ENCODE data around the gene RALB.

RALB gene

GRCh38 chr2:120247851-120248250 is 4.8 kb upstream of the RALB start:
- no peak for TF ChIP-seq CTCF (IDR thresholded peaks at IDR 0.05; ENCODE audit: low read depth, low read length, poor library complexity, severe bottlenecking)
- no peak for TF ChIP-seq EZH2phosphoT487 (IDR thresholded peaks at IDR 0.05; ENCODE audit: borderline replicate concordance, low read length)
- no peak overlapping the region for H3K4me3 ChIP-seq (ENCODE audit: low read length)
- H3K9me3 ChIP-seq (ENCODE audit: control insufficient read depth, insufficient read depth, low read length), result no peaks in the 10 kb centered on the region; the same call in 1 of the 2 replicates
- no peaks in the 10 kb centered on the region for H3K9me2 ChIP-seq (replicated peaks; ENCODE audit: control insufficient read depth, low read length)
- H3K4me1 ChIP-seq (ENCODE audit: control insufficient read depth, low read length), result peaks cover 10% of the 10 kb centered on the region
- no peaks in the 10 kb centered on the region for H3K36me3 ChIP-seq (ENCODE audit: control insufficient read depth, low read length)
- H3K27ac ChIP-seq (ENCODE audit: low read depth, low read length), result no peak overlapping the region
- no peaks in the 10 kb centered on the region for H3F3A ChIP-seq (ENCODE audit: control insufficient read depth, insufficient read depth)
- no peaks in the 10 kb centered on the region; the same call in 1 of the 2 replicates for H4K20me1 ChIP-seq (ENCODE audit: control insufficient read depth, insufficient read depth, low read depth, low read length)
- no peaks in the 10 kb centered on the region for H3K79me2 ChIP-seq (ENCODE audit: control insufficient read depth, low read length)
- peaks cover 39% of the 10 kb centered on the region for H3K27me3 ChIP-seq (ENCODE audit: control insufficient read depth, low read length)
- H3K4me2 ChIP-seq (ENCODE audit: low read length), result no peak overlapping the region

- Histone ChIP-seq H3K4me1 (ENCODE audit: control insufficient read depth, low read length) (peaks cover 18% of the 10 kb centered on the region), H3K4me2 (ENCODE audit: low read length) (no peak overlapping the region), H3K27me3 (ENCODE audit: control insufficient read depth, low read length) (peaks cover 49% of the 10 kb centered on the region), H3K9me3 (ENCODE audit: control insufficient read depth, insufficient read depth, low read length) (no peaks in the 10 kb centered on the region), H3K36me3 (ENCODE audit: control insufficient read depth, low read length) (no peaks in the 10 kb centered on the region), H3K79me2 (ENCODE audit: control insufficient read depth, low read length) (peaks cover 9% of the 10 kb centered on the region; the same call in 1 of the 2 replicates), H3K9me2 (replicated peaks; ENCODE audit: control insufficient read depth, low read length) (no peaks in the 10 kb centered on the region), H3K4me3 (ENCODE audit: low read length) (no peak overlapping the region), H3F3A (ENCODE audit: control insufficient read depth, insufficient read depth) (no peaks in the 10 kb centered on the region), H4K20me1 (ENCODE audit: control insufficient read depth, insufficient read depth, low read depth, low read length) (no peaks in the 10 kb centered on the region; the same call in 1 of the 2 replicates), H3K27ac (ENCODE audit: low read depth, low read length) (no peak overlapping the region)
- TF ChIP-seq EZH2phosphoT487 (IDR thresholded peaks at IDR 0.05; ENCODE audit: borderline replicate concordance, low read length) (no peak), CTCF (IDR thresholded peaks at IDR 0.05; ENCODE audit: low read depth, low read length, poor library complexity, severe bottlenecking) (no peak)
Measured at GRCh38 chr2:120250640-120251039, 2.0 kb upstream of the RALB start.

- Histone ChIP-seq H3K4me2 (ENCODE audit: low read length) (no peak overlapping the region), H3K79me2 (ENCODE audit: control insufficient read depth, low read length) (peaks cover 9% of the 10 kb centered on the region; the same call in 1 of the 2 replicates), H3K4me1 (ENCODE audit: control insufficient read depth, low read length) (peaks cover 18% of the 10 kb centered on the region), H3K36me3 (ENCODE audit: control insufficient read depth, low read length) (no peaks in the 10 kb centered on the region), H3K27me3 (ENCODE audit: control insufficient read depth, low read length) (peaks cover 49% of the 10 kb centered on the region), H3F3A (ENCODE audit: control insufficient read depth, insufficient read depth) (no peaks in the 10 kb centered on the region), H4K20me1 (ENCODE audit: control insufficient read depth, insufficient read depth, low read depth, low read length) (no peaks in the 10 kb centered on the region; the same call in 1 of the 2 replicates), H3K4me3 (ENCODE audit: low read length) (no peak overlapping the region), H3K9me3 (ENCODE audit: control insufficient read depth, insufficient read depth, low read length) (no peaks in the 10 kb centered on the region), H3K27ac (ENCODE audit: low read depth, low read length) (no peak overlapping the region), H3K9me2 (replicated peaks; ENCODE audit: control insufficient read depth, low read length) (no peaks in the 10 kb centered on the region)
- TF ChIP-seq EZH2phosphoT487 (IDR thresholded peaks at IDR 0.05; ENCODE audit: borderline replicate concordance, low read length) (no peak), CTCF (IDR thresholded peaks at IDR 0.05; ENCODE audit: low read depth, low read length, poor library complexity, severe bottlenecking) (no peak)
Measured at GRCh38 chr2:120251078-120251477, 1.6 kb upstream of the RALB start.
